GM19023 (cell line): ENCODE results near the gene PTPRT.

Source experiments
- ATAC-seq: cut with Tn5 transposase; IDR thresholded peaks from one replicate; pipeline ENCODE4 v1.9.1; 2021; ENCODE audit warnings: mild to moderate bottlenecking, moderate library complexity; ENCODE audit not compliant: unreplicated experiment

Gene PTPRT

DNA sequence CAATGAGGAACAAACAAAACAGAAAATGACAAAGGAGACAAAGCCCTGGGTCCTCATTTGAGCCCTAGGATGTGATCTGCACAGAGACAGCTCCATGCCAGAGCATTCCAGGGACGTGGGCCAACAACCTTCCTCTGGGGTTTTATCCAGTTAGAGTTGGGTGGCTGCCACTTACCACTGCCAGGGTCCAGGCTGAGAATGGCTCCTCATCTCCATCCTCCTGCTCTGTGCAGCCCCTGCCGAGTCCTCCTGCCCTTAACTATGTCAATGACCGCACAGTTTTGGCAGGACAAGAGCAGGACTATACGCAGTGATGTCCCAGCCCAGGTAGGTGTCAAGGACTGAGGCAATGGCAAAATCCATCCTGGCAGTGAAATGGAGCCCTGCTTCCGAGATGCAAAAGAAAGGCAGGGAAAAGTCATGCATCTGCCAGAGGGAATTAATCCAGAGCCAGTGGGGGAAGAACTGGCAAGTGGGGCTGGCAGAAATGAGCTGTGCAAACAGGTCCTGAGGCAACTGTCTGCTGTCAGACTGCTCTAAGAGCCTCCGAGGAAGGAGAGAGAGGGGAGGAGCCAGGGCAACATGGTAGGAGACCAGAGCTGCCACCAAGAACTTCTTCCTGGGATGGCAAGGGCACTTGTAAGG lies 449.4 kb downstream of the PTPRT start:
- no peak for ATAC-seq

DNA sequence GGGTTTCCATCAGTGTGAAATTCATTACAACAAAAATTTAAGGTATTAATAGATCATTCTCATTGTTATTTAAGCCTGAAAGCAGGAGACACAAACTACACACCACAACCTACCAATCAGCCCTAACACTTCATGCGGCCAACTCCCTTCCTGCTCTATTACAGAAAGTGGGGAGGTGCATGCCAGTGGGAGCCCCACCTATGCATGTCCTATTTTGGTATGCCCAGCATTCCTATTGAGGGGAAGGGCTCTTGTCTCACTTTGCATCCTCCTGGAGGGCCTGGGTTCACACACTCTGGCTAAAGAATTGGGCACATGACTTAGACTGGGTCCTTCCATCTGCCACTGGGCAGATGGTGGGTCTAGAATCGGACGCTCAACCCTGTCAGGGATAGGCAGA lies 450.0 kb downstream of the PTPRT start:
- no peak for ATAC-seq

DNA sequence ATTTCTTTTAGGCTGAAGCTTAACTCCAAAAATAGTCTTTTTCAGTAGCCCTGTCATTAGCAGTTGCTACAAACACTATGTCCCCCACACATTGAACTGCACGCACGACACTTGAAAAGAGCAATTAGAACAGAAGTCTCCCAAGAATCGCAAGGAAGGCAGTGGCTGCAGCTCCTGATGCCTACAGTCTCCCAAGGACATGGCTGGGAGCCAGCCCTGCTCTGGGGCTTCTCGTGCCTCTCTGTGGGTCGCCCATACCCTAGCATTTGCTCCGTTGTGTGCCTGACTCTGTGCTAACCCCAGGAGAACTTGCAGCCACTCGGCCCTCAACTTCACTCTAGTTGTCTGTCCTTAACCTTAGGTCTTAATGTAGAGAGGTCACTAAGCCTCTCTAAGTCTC lies 454.2 kb downstream of the PTPRT start:
- no peak for ATAC-seq

DNA sequence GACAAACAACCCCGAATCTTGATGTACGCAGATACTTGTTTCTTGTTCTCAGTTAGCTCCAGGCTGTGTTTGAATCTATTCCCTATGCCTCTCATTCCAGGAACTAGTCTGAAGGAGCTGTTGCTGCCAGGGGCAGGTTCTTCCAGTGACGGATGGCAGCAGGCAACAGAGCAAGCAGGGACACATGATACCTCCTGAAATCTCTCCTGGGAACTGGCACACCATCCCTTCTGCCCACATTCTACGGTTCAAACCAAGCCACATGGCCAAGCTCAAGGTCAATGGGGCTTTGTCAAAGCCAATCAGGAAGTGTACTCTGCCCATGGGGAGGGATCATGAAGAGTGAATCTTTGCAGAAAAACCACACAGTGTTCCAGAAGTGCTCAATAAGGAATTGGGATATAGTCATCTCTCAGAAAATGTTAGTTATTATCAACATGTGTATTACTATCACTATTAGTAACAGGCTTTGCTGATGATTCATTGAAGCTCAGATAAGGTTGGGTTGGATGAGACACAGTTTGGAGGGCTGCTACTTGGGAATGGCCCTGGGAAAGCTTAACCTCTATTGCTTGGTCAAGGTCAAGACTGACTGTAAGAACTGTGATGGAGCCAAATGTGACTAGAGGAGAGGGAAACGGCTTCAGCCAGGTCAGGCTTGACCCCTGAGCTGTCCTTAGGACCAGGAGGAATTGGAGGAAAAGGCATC lies 454.9 kb downstream of the PTPRT start:
- ATAC-seq: no peak

DNA sequence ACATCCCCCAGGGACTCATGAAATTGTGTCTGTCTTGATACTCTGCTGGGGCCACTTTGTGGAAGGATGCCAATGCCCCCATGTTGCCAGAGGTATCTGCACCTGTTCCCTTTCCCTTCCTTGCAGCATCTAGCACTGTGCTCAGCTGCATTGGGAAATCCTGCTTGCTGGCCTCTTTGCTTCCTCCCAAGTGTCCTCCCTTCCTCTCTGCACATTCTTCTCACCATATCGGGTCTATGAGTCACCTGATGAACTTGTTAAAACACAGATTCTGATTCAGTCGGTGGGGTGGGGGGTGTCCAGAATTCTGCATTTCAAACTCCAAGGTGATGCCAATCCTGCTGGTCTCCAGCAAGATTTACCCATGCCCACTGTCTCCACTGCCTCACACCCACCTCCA lies 467.8 kb downstream of the PTPRT start:
- no peak for ATAC-seq

DNA sequence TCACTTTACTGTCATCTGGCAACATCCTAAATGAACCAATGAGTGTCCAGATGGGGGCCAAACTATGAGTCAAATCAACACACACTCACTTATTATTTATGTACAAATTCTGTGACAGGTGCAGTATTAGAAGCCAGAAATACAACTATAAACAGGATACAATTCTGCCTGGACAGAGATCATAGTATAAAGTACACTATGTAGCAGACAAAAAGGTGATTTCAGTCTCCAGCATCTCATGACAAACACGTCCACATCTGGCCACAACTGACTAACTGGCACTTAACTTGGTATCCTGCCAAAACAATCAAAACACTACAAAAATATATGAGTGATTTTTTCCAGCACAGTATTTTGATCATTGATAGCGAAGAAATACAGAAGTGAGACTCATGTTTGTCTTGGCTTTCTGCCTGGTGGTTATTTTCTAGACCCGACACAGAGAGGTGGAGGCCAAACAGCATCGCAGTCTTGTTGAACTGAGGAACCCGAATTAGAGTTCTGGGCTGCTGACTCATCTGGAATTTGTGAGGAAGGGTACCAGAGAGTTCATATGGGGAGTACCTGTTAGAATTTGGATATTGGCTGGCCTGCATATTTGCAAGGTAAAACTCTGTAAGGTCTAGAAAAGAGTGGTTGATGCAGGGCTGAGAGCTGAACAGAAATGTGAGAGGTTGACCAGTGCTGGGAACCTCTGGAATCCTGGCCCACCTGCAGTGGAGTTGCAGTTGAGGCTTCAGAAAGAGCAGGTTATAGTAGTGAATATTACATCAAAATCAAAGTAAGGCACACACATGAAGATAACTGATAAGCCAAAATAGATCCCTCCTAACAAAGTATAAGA lies 475.2 kb downstream of the PTPRT start:
- no peak for ATAC-seq

DNA sequence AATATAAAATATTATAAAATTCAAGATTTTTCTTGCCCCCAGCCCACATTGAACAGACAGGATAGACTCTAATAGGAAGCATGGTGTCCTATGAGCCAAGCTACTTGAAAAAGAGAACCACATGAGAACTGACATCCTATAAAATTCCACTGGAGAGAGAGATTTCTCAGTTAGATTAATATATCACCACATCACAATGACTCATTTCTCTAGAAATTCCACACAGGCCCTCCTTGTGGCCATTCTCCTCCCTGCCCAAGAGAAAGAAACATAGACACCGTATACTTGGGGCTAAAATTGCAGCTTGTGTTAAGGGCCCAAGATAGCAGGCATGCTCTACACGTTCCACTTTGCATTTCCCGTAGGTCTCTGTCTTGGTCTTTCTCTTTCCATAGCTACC lies 481.4 kb downstream of the PTPRT start:
- ATAC-seq: no peak

DNA sequence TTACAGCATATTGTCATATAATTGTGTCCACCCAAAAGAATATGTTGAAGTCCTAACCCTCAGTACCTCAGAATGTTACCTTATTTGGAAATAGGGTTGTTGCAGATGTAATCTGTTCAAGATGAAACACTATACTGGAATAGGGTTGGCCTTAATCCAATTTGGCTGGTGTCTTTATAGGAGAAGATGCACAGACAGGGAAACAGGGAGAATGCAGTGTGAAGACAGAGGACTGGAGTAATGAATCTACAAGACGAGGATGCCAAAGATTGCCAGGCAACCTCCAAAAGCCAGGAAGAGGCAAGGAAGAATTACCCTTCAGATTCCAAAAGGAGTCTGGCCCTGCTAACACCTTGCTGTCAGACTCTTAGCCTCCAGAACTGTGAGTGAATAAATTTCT lies 482.9 kb downstream of the PTPRT start:
- no peak for ATAC-seq

DNA sequence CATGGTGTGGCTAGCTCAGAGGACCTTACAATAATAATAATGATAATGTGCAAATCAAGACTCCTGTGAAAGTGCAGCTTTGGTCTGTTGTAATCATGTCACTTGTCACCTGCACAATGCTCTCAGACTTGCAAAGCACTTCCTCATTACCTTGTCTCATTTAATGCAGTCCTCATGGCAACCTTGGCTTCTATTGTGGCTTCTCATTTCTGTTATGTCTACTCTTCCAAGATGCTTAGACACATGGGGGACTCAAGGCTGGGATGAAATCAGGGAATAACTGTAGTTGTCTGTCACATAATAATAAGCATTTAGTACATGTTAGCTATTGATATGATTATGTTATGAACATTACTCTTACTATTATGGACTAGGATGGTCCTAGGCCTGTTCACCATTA lies 484.2 kb downstream of the PTPRT start:
- ATAC-seq: no peak

DNA sequence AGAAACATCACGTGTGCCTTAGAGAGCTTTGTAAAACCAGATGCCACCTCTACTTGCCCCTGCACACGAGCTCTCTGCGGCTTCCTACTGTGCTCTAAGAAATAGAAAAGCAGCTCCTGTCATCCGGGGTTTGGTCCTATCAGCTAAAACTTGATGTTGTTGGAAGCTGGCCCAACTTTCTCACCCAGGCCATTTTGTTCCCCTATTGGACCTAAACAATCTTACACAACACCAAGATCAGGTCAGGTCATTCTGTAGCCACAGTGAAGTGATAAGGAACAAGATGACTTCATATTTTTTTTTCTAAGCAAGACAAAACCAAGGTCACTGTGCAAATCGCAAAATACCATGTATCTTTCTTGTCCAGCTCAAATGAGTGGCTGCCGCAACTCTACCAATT lies 486.0 kb downstream of the PTPRT start:
- ATAC-seq: no peak

DNA sequence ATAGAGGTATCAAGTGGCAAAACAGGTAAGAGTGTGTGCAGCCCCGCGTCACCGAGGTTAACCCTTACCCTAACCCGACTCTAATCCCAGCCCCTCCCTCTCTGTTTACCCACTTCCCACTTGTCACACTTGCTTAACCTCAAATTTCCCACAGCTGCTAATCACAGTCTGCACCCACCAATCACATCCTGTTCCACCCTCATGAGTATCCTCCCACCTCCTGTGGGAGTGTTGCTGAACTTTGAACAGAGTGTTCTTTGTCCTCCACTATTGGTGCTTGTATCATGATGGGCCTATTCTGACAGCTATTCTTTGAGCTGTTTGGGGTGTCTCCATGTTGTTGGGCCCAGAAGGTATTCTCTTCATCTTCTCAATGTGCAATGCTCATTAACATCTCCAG lies 487.8 kb downstream of the PTPRT start:
- ATAC-seq: no peak

DNA sequence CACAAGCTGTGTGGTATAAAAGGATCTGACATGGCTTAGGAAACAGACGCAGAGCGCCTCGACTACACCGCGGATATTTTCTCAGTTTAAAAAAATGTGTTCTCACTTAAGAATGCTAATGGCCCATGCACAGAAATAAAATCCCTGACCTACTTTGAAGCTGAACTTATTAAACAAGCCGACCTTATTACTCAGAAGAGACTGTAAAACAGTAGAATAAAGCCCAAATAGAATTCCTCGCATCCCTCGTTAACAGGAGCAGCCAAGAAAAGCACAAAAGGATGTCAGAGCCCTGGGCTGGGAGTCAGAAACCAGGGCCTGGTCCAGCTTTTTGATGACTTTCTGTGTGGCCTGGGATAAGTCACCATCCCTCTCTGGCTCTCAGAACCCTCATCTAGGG lies 489.3 kb downstream of the PTPRT start:
- ATAC-seq: no peak

DNA sequence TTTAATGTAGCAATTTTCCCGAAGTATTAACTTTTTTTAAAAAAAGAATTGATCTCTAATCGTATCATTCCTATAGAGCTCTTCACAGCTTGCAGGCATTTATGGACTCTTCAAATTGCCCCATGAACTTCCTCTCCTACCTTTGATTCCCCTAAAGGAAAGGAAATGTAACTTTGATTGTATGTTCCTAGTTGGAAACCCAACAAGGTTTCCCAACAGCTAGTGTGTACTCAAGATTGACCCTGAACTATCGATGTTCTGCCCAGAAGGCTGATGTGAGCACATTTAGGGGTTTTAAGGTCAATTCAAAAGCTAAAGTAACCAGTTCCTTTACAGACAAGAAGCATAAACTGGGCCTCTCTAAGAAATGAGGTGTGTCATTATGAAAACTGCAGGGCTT lies 491.7 kb downstream of the PTPRT start:
- no peak for ATAC-seq

DNA sequence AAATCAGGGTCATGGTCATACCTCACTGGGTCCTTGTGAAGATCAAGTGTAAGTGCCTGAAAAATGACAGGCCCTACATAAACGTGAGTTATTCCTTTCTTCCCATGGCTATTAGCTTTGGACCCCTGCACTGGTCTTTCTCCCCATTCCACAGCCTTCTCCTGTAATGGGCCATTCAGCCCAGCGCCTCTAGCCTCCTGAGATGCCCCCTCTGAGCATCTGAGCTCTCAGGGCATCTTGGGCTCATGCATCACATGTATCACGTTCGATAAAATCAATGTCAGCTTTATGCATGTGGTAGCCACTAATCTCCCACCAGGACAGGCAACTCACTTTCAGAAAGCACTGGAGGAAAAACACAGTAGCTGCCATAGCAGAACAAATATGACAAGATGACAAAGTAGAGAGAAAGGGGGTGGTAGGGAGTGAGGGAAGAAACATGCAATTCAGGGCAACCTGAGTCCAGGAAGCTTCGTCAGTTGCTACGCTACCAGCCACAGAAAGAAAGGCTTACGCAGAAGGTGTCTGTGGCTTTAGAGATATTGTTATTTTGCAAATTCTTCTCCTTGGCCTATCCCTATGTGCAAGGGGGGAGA lies 498.8 kb downstream of the PTPRT start:
- no peak for ATAC-seq

DNA sequence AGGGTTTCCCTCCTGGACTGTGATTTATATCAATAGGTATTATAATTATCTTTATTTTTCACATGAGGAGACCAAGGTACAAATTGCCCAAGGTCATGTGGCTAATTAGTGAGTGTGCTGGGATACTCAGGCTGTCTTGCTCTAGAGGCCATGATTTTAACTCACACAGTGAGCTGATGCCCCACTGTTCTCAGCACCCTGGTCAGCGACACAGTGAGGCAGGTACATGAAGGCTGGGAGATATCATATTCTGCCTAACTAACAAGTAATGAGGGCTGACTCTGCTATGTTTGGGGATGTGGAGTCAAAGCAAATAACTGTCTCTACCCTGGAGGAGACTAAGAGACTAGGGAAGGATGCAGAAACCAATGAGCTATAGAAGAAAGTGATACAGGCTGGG lies 501.1 kb downstream of the PTPRT start:
- ATAC-seq: no peak

DNA sequence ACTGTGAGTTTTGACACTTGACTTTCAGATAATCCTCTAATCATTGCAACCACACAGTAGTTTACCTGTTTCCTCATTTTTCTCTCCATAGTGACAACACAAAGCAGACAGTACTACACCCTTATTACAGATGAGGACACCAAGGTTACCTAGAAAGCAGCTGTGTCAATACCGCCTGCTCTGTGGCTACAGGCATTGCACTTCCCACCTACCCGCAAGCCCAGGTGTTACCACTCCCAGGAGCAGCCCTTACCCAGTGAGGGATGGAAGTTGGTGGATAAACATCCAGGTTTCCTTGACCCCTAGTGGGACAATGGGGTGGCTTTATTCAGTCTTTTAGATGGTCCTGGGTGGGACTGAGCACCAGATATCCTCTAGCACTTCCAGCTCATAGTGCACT lies 503.6 kb downstream of the PTPRT start:
- ATAC-seq: no peak

DNA sequence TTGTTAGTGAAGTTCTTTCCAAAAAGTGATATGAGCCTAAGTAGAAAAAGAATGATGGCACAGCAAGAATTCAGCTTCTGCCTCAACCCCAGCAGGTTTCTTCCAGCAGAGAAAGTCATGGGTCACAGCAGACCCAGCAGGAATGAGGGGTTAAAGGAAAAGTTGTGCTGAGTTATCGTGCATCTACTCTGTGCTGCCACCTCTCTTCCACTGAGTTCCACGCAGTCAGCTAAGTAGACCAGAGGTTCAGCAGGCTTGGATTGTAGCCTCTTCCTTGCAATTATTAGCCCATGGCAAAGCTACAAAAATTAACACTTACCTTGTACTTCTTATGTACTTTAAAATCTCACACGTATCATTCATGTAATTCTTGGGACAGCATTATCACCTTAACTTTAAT lies 510.8 kb downstream of the PTPRT start:
- ATAC-seq: no peak

DNA sequence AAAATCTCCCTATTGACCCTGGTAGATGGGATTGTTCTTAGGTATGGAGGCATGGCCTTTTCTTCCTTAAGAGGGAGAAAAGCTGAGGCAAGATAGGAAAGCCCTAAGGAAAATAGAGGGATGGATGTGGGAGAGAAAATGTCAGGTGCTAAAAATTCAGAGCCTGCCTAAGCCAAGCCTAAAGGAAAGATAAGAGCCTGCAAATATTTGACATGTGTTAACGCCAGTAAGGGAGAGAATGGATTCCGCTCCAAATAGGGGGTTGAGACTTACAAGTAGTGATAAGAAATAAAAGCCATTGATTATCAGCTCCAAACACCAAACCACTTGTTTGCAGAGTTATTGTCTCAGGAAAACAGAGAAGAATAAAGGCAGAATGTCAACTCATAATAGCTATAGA lies 533.6 kb downstream of the PTPRT start:
- no peak for ATAC-seq

DNA sequence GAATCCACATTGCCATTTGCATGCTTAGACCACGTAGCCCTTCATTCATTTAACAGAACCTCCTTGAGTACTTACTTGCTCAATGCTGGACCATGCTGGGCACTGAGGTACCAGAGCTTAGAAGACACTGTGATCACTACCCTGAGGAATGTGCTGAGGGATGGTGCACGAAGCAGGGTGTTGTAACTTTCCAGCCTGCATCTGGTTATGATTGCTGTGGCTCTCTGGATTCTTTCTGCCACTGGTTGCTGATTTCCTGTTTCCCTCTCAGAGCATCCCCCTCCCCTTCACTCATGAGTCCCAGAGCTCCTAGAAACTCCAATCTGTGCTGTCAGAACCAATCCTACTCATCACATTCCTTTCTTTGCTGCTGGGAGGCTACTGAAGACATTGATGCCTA lies 537.4 kb downstream of the PTPRT start:
- ATAC-seq: no peak

DNA sequence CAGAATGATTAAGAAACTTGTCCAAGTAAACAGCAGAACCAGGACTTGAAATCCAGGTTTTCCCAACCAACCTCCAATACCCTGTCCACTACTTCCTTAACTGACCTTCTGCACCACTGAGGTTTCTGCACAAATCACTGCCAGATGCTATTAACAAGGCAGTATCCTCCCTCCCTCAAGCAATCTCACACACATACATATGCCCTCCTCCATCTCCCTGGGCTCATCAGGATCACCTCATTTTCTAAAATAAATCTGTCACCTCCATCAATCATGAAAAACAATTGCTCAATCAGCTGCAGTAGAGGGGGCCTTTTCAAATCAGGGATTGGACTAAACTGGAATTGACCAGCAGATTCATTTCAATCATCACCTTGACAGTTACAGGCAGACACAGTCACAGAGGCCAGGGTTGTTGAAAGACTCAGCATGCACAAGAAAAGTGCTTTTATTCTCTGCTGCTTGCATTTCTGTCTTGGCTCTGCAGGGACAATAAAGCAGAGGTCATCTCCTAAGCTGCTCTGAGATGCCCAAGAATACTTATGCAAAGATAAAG lies 539.4 kb downstream of the PTPRT start:
- ATAC-seq: no peak

DNA sequence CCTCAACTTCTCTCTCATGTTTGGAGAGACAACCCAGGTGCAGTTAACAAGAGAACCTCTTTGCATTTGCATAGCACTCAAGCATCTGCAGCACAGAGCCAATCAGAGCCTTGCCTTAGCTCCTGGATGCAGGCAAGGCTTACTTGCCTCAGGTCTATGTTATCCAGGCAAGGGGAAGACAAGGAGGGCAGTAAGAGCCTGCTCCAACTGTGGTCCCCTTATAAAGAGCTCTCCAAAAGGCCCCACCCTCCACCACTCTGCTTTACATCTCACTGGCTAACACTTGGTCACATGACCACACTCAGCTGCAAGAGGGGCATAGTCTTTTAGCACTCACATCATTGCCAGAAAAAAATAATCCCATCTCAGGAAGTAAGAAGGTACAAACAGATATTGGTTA lies 540.0 kb downstream of the PTPRT start:
- no peak for ATAC-seq
